ENCODE data around the gene RPAIN. TPM values are rescaled to one million over a fixed set of nuclear protein-coding genes. Genes with fewer than 3 reads are reported as not detected.

The RPAIN gene
- total RNA-seq, 1 experiment from 2014 or later, result 120 TPM

- POLR2A ChIA-PET (ENCODE audit: low non-redundant PET), result interaction anchor here (0.6 kb wide), 1 partner anchor 20 kb away, joined by 3 read pairs; the partner anchor contains the start of gene DERL2
These were observed 46.3 kb downstream of the RPAIN start for GRCh38 chr17:5466295-5466694.

GRCh38 chr17:5467416-5467815 lies 47.4 kb downstream of the RPAIN start:
- BruUV-seq (replicated peaks), result no TSS peak
- Histone ChIP-seq H3K27ac (ENCODE audit: low read depth, low read length, poor library complexity, severe bottlenecking) (peak overlapping the region; percentile 78), H3K27me3 (replicated peaks; ENCODE audit: insufficient read depth, low read depth, low read length, poor library complexity) (no peaks in the 10 kb centered on the region), H3K36me3 (ENCODE audit: insufficient read depth, low read length, poor library complexity, severe bottlenecking) (peaks cover under 1% of the 10 kb centered on the region), H3K9me3 (ENCODE audit: low read depth, low read length, poor library complexity, severe bottlenecking) (no peaks in the 10 kb centered on the region), H3K4me3 (ENCODE audit: low read depth, low read length, poor library complexity, severe bottlenecking) (peak overlapping the region; percentile 94), H3K4me1 (ENCODE audit: insufficient read depth, low read length, poor library complexity, severe bottlenecking) (no peaks in the 10 kb centered on the region)
- CTCF ChIA-PET, result no interaction called here
- TF ChIP-seq CTCF (conservative IDR thresholded peaks at IDR 0.05; ENCODE audit: low read depth, low read length), result no peak
- TF ChIP-seq EZH2 (IDR thresholded peaks at IDR 0.05; ENCODE audit: borderline replicate concordance, low read depth, low read length, poor library complexity, severe bottlenecking), result no peak
- POLR2A ChIA-PET (ENCODE audit: low non-redundant PET), result no interaction called here
- no peak for DNase-seq (ENCODE audit: low spot score)
- intact Hi-C loops (cut with micrococcal nuclease; ENCODE audit: unreplicated experiment), result no loop called here

More at GRCh38 chr17:5466295-5466694, 46.3 kb downstream of the RPAIN start:
- Histone ChIP-seq H3K36me3 (ENCODE audit: insufficient read depth, low read length, poor library complexity, severe bottlenecking) (peaks cover 4% of the 10 kb centered on the region), H3K9me3 (ENCODE audit: low read depth, low read length, poor library complexity, severe bottlenecking) (no peaks in the 10 kb centered on the region), H3K27me3 (replicated peaks; ENCODE audit: insufficient read depth, low read depth, low read length, poor library complexity) (no peaks in the 10 kb centered on the region), H3K4me3 (ENCODE audit: low read depth, low read length, poor library complexity, severe bottlenecking) (no peak overlapping the region), H3K4me1 (ENCODE audit: insufficient read depth, low read length, poor library complexity, severe bottlenecking) (no peaks in the 10 kb centered on the region), H3K27ac (ENCODE audit: low read depth, low read length, poor library complexity, severe bottlenecking) (no peak overlapping the region)
- no peak for DNase-seq (ENCODE audit: low spot score)
- intact Hi-C loops (cut with micrococcal nuclease; ENCODE audit: unreplicated experiment), result no loop called here
- no TSS peak for BruUV-seq (replicated peaks)
- no peak for TF ChIP-seq EZH2 (IDR thresholded peaks at IDR 0.05; ENCODE audit: borderline replicate concordance, low read depth, low read length, poor library complexity, severe bottlenecking)
- TF ChIP-seq CTCF (conservative IDR thresholded peaks at IDR 0.05; ENCODE audit: low read depth, low read length), result no peak
- CTCF ChIA-PET, result no interaction called here

- intact Hi-C loops (cut with micrococcal nuclease; ENCODE audit: unreplicated experiment), result no loop called here
- Histone ChIP-seq H3K27ac (ENCODE audit: low read depth, low read length, poor library complexity, severe bottlenecking) (peak overlapping the region; percentile 78), H3K9me3 (ENCODE audit: low read depth, low read length, poor library complexity, severe bottlenecking) (no peaks in the 10 kb centered on the region), H3K36me3 (ENCODE audit: insufficient read depth, low read length, poor library complexity, severe bottlenecking) (peaks cover 4% of the 10 kb centered on the region), H3K4me3 (ENCODE audit: low read depth, low read length, poor library complexity, severe bottlenecking) (peak overlapping the region; percentile 94), H3K4me1 (ENCODE audit: insufficient read depth, low read length, poor library complexity, severe bottlenecking) (no peaks in the 10 kb centered on the region), H3K27me3 (replicated peaks; ENCODE audit: insufficient read depth, low read depth, low read length, poor library complexity) (no peaks in the 10 kb centered on the region)
- no TSS peak for BruUV-seq (replicated peaks)
- TF ChIP-seq EZH2 (IDR thresholded peaks at IDR 0.05; ENCODE audit: borderline replicate concordance, low read depth, low read length, poor library complexity, severe bottlenecking) (no peak), CTCF (conservative IDR thresholded peaks at IDR 0.05; ENCODE audit: low read depth, low read length) (no peak)
- no peak for DNase-seq (ENCODE audit: low spot score)
- ChIA-PET CTCF (no interaction called here), POLR2A (ENCODE audit: low non-redundant PET) (no interaction called here)
These were observed 48.1 kb downstream of the RPAIN start for GRCh38 chr17:5468075-5468473.

All from A673 (cell line).